Measurements from ENCODE around the gene TMOD4.
"Not testable (repeated sequence)": the region's sequence is repeated elsewhere in the genome, so short reads cannot be mapped to it uniquely, and the experiment has no call there.

The TMOD4 gene

DNA sequence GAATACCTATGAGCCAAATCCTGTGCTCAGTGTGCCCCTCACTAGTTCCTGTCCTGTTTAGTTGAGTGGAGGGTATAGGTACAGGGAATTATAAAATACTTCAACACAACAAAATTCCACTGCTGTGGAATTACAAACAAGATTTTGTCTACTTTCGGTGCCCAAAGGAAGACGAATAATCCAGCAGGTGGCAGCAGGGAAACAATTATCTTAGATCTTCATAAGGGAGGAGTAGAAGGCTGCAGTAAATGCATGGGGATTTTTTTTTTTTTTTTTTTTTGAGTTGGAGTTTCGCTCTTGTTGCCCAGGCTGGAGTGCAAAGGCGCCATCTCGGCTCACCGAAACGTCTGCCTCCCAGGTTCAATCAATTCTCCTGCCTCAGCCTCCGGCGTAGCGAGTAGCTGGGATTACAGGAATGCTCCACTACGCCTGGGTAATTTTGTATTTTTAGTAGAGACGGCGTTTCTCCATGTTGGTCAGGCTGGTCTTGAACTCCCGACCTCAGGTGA, 20.6 kb upstream of the TMOD4 start:
- no peaks in the 10 kb centered on the region for H3K36me3 ChIP-seq
- H3K27ac ChIP-seq, result peak overlapping the region in 1 of 2 donors; percentile 20

DNA sequence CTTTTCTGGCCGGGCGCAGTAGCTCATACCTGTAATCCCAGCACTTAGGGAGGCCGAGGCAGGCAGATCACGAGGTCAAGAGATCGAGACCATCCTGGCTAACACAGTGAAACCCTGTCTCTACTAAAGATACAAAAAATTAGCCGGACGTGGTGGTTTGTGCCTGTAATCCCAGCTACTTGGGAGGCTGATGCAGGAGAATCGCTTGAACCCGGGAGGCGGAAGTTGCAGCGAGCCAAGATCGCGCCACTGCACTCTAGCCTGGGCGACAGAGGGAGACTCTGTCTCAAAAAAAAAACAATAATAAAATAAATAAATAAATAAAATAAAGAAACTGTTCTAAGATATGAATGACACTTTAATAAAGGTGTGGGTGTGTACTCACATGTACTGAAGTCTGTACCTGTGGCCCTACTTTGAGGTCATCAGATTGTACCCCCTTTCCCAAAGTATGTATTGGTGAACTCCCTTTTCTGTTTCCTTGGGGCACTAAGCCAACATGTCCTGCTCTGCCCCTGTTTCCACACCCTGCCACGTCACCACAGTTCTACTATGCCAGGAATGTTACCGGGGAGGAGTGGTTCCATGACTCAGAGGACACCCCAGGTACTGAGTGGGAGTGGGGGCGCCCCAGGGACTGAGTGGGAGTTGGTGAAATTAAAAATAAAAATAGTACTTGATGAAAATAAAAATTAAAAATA, 19.3 kb upstream of the TMOD4 start:
- peak; percentile 49 to 72 for DNase-seq
- Histone ChIP-seq H3K4me1 (peaks cover 0 to 27% (median 17%) of the 10 kb centered on the region in 4 donors), H3K27ac (peak overlapping the region in 1 of 2 donors; percentile 20)
- H3K9me3 ChIP-seq, H3K36me3 ChIP-seq, H3K4me3 ChIP-seq, H3K27me3 ChIP-seq: not testable (repeated sequence)
- intact Hi-C loops (cut with DNase I; ENCODE audit: low total_unique reads), result loop anchor here (5.0 to 10.0 kb wide), 2 partner anchors 57 to 150 kb away; partner anchors contain the start of genes PSMD4 and RFX5

More for the DNA sequence above, 20.6 kb upstream of the TMOD4 start:
- Histone ChIP-seq H3K27me3 (no peaks in the 10 kb centered on the region), H3K9me3 (no peaks in the 10 kb centered on the region), H3K4me1 (peaks cover 0 to 33% (median 24%) of the 10 kb centered on the region in 4 donors), H3K4me3 (no peak overlapping the region)
- TF ChIP-seq, protein P1, sequence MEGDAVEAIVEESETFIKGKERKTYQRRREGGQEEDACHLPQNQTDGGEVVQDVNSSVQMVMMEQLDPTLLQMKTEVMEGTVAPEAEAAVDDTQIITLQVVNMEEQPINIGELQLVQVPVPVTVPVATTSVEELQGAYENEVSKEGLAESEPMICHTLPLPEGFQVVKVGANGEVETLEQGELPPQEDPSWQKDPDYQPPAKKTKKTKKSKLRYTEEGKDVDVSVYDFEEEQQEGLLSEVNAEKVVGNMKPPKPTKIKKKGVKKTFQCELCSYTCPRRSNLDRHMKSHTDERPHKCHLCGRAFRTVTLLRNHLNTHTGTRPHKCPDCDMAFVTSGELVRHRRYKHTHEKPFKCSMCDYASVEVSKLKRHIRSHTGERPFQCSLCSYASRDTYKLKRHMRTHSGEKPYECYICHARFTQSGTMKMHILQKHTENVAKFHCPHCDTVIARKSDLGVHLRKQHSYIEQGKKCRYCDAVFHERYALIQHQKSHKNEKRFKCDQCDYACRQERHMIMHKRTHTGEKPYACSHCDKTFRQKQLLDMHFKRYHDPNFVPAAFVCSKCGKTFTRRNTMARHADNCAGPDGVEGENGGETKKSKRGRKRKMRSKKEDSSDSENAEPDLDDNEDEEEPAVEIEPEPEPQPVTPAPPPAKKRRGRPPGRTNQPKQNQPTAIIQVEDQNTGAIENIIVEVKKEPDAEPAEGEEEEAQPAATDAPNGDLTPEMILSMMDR (IDR thresholded peaks at IDR 0.05), result peak; percentile 44 to 56
- intact Hi-C loops (cut with DNase I; ENCODE audit: low total_unique reads), result loop anchor here (10.0 kb wide), 1 partner anchor 148 kb away; the partner anchor contains the start of gene RFX5
- peak; percentile 72 to 76 for DNase-seq

DNA sequence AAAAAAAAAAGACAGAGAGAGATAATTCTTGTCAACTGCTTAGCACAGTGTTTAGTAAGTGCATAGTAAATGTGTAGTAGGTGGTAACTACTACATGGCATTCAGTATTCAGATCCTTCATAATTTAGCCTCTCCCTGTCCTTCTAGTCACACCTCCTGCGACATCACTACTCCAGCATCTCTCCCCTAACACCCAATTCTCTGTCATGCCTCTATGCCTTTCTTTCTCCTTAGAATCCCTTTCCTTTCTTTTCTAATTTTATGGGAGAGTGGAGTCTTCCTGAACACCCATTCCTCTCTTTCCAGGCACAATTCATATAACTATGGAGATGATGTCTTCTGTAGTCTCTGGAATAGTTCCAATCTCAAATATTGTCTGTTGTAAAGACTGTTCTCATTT, 18.1 kb upstream of the TMOD4 start:
- Histone ChIP-seq H3K27ac (no peak overlapping the region), H3K9me3 (no peaks in the 10 kb centered on the region), H3K36me3 (no peaks in the 10 kb centered on the region), H3K4me3 (no peak overlapping the region), H3K27me3 (no peaks in the 10 kb centered on the region), H3K4me1 (peaks cover 0 to 28% (median 16%) of the 10 kb centered on the region in 4 donors)
- intact Hi-C loops (cut with DNase I; ENCODE audit: low total_unique reads), result loop anchor here (5.0 to 10.0 kb wide), 2 partner anchors 58 to 151 kb away; partner anchors contain the start of genes PSMD4 and RFX5
- TF ChIP-seq, protein P1 (IDR thresholded peaks at IDR 0.05), result no peak
- DNase-seq, result no peak

DNA sequence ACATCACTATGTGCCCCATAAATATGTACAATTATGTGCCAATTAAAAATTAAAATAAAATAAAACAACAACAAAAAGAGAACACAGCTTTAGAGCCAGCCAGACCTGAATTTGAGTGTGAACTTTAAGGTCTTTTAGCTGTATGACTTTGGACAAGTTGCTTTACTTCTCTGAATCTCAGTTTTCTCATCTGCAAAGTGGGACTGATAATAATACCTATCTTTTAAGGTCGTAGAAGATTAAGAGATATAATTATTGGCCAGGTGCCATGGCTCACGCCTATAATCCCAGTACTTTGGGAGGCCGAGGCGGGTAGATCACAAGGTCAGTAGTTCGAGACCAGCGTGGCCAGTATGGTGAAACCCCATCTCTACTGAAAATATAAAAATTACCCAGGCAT, 17.5 kb upstream of the TMOD4 start:
- H3K4me3 ChIP-seq, result no peak overlapping the region
- H3K4me1 ChIP-seq, result peaks cover 0 to 33% (median 22%) of the 10 kb centered on the region in 4 donors
- H3K27me3 ChIP-seq, result no peaks in the 10 kb centered on the region
- intact Hi-C loops (cut with DNase I; ENCODE audit: low total_unique reads), result loop anchor here (5.0 to 10.0 kb wide), 2 partner anchors 59 to 151 kb away; partner anchors contain the start of genes PSMD4 and RFX5
- no peak overlapping the region for H3K27ac ChIP-seq
- TF ChIP-seq, protein P1 (IDR thresholded peaks at IDR 0.05), result no peak
- no peaks in the 10 kb centered on the region for H3K36me3 ChIP-seq
- peak in 1 of 2 donors; percentile 24 for DNase-seq
- H3K9me3 ChIP-seq, result no peaks in the 10 kb centered on the region

DNA sequence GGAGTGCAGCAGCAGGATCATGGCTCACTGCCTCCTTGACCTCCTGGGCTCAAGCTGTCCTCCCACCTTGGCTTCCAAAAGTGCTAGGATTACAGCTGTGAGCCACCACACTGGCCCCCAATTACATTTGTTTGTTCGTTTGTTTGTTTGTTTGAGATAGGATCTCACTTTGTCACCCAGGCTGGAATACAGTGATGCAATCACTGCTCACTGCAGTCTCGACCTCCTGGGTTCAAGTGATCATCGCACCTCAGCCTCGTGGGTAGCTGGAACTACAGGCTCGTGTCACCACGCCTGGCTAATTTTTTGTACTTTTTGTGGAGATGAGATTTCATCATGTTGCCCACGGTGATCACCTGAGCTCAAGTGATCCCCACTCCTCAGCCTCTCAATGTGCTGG, 16.3 kb upstream of the TMOD4 start:
- Histone ChIP-seq H3K27ac (no peak overlapping the region), H3K27me3 (no peaks in the 10 kb centered on the region), H3K9me3 (no peaks in the 10 kb centered on the region), H3K4me1 (peaks cover 0 to 40% (median 25%) of the 10 kb centered on the region in 4 donors), H3K36me3 (no peaks in the 10 kb centered on the region), H3K4me3 (no peak overlapping the region)
- intact Hi-C loops (cut with DNase I; ENCODE audit: low total_unique reads), result loop anchor here (5.0 to 10.0 kb wide), 2 partner anchors 60 to 153 kb away; partner anchors contain the start of genes PSMD4 and RFX5
- peak in 1 of 2 donors; percentile 17 for DNase-seq
- TF ChIP-seq, protein P1 (IDR thresholded peaks at IDR 0.05), result no peak
